Ovary (tissue), 3 donors: ENCODE data around the gene EVA1B.

ENCODE experiments used
- EP300 ChIP-seq: sonication (generic); formaldehyde crosslinking; IDR thresholded peaks from one replicate; pipeline ENCODE4 v1.6.1; 2017; ENCODE audit warnings: antibody characterized with exemption
- POLR2A ChIP-seq: fragments of 450-650 bp; IDR thresholded peaks from one replicate; pipeline ENCODE4 v1.6.1; 2017; ENCODE audit warnings: antibody characterized with exemption, mild to moderate bottlenecking, moderate library complexity
- TF ChIP-seq, protein P1 (sequence below), 3 donors: fragments of 450-650 bp in 2 of 3; fragments of 200-600 bp in 1 of 3; IDR thresholded peaks; one replicate each; pipeline versions ENCODE4 v1.5.1 to v1.8.0; 2016 to 2022; ENCODE audit warnings: antibody characterized with exemption in 3 of 3, mild to moderate bottlenecking in 1 of 3
- donor health status: DM: no; HTN: no; CAD: no.

GRCh38 chr1:36279789-36280296 lies 43.6 kb downstream of the EVA1B start:
- TF ChIP-seq, protein P1, sequence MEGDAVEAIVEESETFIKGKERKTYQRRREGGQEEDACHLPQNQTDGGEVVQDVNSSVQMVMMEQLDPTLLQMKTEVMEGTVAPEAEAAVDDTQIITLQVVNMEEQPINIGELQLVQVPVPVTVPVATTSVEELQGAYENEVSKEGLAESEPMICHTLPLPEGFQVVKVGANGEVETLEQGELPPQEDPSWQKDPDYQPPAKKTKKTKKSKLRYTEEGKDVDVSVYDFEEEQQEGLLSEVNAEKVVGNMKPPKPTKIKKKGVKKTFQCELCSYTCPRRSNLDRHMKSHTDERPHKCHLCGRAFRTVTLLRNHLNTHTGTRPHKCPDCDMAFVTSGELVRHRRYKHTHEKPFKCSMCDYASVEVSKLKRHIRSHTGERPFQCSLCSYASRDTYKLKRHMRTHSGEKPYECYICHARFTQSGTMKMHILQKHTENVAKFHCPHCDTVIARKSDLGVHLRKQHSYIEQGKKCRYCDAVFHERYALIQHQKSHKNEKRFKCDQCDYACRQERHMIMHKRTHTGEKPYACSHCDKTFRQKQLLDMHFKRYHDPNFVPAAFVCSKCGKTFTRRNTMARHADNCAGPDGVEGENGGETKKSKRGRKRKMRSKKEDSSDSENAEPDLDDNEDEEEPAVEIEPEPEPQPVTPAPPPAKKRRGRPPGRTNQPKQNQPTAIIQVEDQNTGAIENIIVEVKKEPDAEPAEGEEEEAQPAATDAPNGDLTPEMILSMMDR (IDR thresholded peaks at IDR 0.05), result no peak
- TF ChIP-seq EP300 (no peak), POLR2A (no peak)
